ENCODE results near the gene CLUH. TPM values are rescaled to one million over a fixed set of nuclear protein-coding genes. Genes with fewer than 3 reads are reported as not detected.

CLUH gene
- total RNA-seq, 1 experiment from 2014 or later = 80.4 TPM

- Mint-ChIP-seq H3K27ac (ENCODE audit: low read depth, unreplicated experiment) (no peak overlapping the region), H3K36me3 (ENCODE audit: insufficient read depth, unreplicated experiment) (peaks cover 68% of the 10 kb centered on the region), H3K4me3 (ENCODE audit: unreplicated experiment) (no peak overlapping the region), H3K27me3 (ENCODE audit: insufficient read depth, unreplicated experiment) (no peaks in the 10 kb centered on the region), H3K9me3 (ENCODE audit: unreplicated experiment) (no peaks in the 10 kb centered on the region), H3K4me1 (ENCODE audit: insufficient read depth, unreplicated experiment) (peaks cover 10% of the 10 kb centered on the region)
- DNase-seq (ENCODE audit: unreplicated experiment) = no peak
- no peak for TF ChIP-seq CTCF (IDR thresholded peaks at IDR 0.05; ENCODE audit: unreplicated experiment)
- CTCF ChIA-PET = interaction anchor here (0.6 kb wide), 1 partner anchor 68 kb away, joined by 3 read pairs; no protein-coding TSS in a partner anchor
- intact Hi-C loops (cut with micrococcal nuclease) = no loop called here
- POLR2A ChIA-PET = interaction anchor here (0.6 kb wide), 2 partner anchors 8 to 242 kb away, joined by 3 read pairs; no protein-coding TSS in a partner anchor
- no TSS peak for BruUV-seq (replicated peaks)
These were observed 62.4 kb downstream of the CLUH start for GRCh38 chr17:2649191-2649590.

- H3K27me3 Mint-ChIP-seq (ENCODE audit: insufficient read depth, unreplicated experiment) = no peaks in the 10 kb centered on the region
- TF ChIP-seq CTCF (IDR thresholded peaks at IDR 0.05; ENCODE audit: unreplicated experiment) = no peak
- no peak overlapping the region for H3K27ac Mint-ChIP-seq (ENCODE audit: low read depth, unreplicated experiment)
- intact Hi-C loops (cut with micrococcal nuclease) = no loop called here
- peaks cover 70% of the 10 kb centered on the region for H3K36me3 Mint-ChIP-seq (ENCODE audit: insufficient read depth, unreplicated experiment)
- ChIA-PET POLR2A (no interaction called here), CTCF (no interaction called here)
- no peaks in the 10 kb centered on the region for H3K9me3 Mint-ChIP-seq (ENCODE audit: unreplicated experiment)
- peaks cover 10% of the 10 kb centered on the region for H3K4me1 Mint-ChIP-seq (ENCODE audit: insufficient read depth, unreplicated experiment)
- no peak overlapping the region for H3K4me3 Mint-ChIP-seq (ENCODE audit: unreplicated experiment)
- BruUV-seq (replicated peaks) = no TSS peak
- DNase-seq (ENCODE audit: unreplicated experiment) = no peak
These were observed 63.6 kb downstream of the CLUH start for GRCh38 chr17:2647957-2648356.

GRCh38 chr17:2644971-2645370 is 66.6 kb downstream of the CLUH start:
- intact Hi-C loops (cut with micrococcal nuclease) = no loop called here
- no peak for DNase-seq (ENCODE audit: unreplicated experiment)
- ChIA-PET POLR2A (interaction anchor here (0.6 to 1.2 kb wide), 4 partner anchors 9 to 80 kb away, joined by 3 to 5 read pairs (median 4); no protein-coding TSS in a partner anchor), CTCF (interaction anchor here (0.6 kb wide), 1 partner anchor 291 kb away, joined by 3 read pairs; no protein-coding TSS in a partner anchor)
- H3K27me3 Mint-ChIP-seq (ENCODE audit: insufficient read depth, unreplicated experiment) = no peaks in the 10 kb centered on the region
- no TSS peak for BruUV-seq (replicated peaks)
- no peak overlapping the region for H3K4me3 Mint-ChIP-seq (ENCODE audit: unreplicated experiment)
- TF ChIP-seq CTCF (IDR thresholded peaks at IDR 0.05; ENCODE audit: unreplicated experiment) = no peak
- H3K36me3 Mint-ChIP-seq (ENCODE audit: insufficient read depth, unreplicated experiment) = peaks cover 76% of the 10 kb centered on the region
- no peak overlapping the region for H3K27ac Mint-ChIP-seq (ENCODE audit: low read depth, unreplicated experiment)
- no peaks in the 10 kb centered on the region for H3K9me3 Mint-ChIP-seq (ENCODE audit: unreplicated experiment)
- H3K4me1 Mint-ChIP-seq (ENCODE audit: insufficient read depth, unreplicated experiment) = no peaks in the 10 kb centered on the region

Small RNAs within 50 kb of the gene (microRNA-seq; reads per million reads assigned to microRNA genes)
- gene MIR1253 = not detected
- gene MIR6776 = not detected

Other genes with a start within 250 kb of the CLUH start
- gene METTL16, start 199.9 kb downstream of the CLUH start, total RNA-seq (2022) = 37.6 and 41.4 TPM in 2 replicates
- 170 and 192 TPM in 2 replicates for gene PAFAH1B1, start 118.1 kb downstream of the CLUH start, total RNA-seq (2022)
- gene CCDC92B, start 37.9 kb upstream of the CLUH start, total RNA-seq (2022) = not detected in 2 replicates
- gene RAP1GAP2, start 84.7 kb upstream of the CLUH start, total RNA-seq (2022) = 33.8 and 40.2 TPM in 2 replicates